ENCODE results near the gene RPP25L.

GRCh38 chr9:34611811-34612787 is at the start of gene RPP25L:
- TF ChIP-seq CTCF (IDR thresholded peaks at IDR 0.05) (no peak), EP300 (IDR thresholded peaks at IDR 0.05; ENCODE audit: low read depth) (no peak)

Measured in transverse colon (tissue), 3 donors.